NCI-H460 (cell line): ENCODE data around the gene PDS5A. TPM values are rescaled to one million over a fixed set of nuclear protein-coding genes. Genes with fewer than 3 reads are reported as not detected.
"Not testable (repeated sequence)": the region's sequence is repeated elsewhere in the genome, so short reads cannot be mapped to it uniquely, and the experiment has no call there.

Experiments used
- DNase-seq: peaks from one replicate; pipeline ENCODE4 v3.0.0-alpha.2; 2016; ENCODE audit warnings: low read depth; ENCODE audit errors: extremely low read depth
- total RNA-seq: library from RNA; depleted of rRNA; stranded (reverse); fragments of >200 nt; shearing (Covaris generic); gene quantifications from 2 replicates; pipeline ENCODE4 v1.2.3, GENCODE V29; 2014

PDS5A gene
- total RNA-seq, 1 experiment from 2014 or later, result 92.7 TPM

DNA sequence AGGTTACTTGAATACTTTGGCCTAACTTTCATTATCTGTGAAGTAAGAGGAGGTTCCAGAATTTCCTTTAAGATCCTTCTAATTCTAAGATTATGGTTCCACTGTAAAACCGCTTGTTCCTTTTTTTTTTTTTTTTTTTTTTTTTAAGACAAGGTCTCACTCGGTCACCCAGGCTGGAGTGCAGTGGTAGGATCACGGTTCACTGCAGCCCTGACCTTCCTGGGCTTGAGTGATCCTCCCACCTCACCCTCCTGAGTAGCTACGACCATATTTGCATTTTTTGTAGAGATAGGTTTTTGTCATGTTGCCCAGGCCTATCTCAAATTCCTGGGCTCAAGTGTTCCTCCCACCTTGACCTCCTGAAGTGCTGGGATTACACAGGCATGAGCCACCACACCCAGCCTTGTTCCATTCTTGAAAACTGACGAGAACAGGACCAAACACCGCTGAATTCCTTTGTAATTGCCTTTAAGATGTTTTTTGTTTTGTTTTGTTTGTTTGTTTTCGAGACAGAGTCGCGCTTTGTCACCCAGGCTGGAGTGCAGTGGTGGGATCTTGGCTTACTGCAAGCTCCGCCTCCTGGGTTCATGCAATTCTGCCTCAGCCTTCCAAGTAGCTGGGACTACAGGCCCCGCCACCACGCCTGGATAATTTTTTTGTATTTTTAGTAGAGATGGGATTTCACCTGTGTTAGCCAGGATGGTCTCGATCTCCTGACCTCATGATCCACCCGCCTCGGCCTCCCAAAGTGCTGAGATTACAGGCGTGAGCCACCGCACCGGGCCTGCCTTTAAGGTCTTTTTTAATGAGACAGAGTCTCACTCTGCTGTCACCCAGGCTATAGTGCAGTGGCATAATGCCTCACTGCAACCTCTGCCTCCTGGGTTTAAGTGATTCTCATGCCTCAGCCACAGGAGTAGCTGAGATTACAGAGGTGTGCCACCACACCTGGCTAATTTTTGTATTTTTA, 6.8 kb downstream of the PDS5A start:
- no peak for DNase-seq

DNA sequence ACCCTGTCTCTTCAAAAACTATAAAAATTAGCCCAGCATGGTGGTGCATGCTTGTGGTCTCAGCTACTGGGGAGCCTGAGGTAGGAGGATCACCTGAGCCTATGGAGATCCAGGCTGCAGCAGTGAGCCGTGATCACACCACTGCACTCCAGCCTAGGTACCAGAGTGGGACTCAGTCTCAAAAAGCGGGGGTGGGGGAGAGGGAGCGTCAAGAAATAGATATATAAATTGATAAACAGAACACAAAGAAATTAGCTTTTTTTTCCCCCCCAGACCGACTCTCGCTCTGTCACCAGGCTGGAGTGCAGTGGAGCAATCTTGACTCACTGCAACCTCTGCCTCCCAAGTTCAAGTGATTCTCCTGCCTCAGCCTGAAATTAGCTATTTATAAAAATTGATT, 14.1 kb downstream of the PDS5A start:
- no peak for DNase-seq

DNA sequence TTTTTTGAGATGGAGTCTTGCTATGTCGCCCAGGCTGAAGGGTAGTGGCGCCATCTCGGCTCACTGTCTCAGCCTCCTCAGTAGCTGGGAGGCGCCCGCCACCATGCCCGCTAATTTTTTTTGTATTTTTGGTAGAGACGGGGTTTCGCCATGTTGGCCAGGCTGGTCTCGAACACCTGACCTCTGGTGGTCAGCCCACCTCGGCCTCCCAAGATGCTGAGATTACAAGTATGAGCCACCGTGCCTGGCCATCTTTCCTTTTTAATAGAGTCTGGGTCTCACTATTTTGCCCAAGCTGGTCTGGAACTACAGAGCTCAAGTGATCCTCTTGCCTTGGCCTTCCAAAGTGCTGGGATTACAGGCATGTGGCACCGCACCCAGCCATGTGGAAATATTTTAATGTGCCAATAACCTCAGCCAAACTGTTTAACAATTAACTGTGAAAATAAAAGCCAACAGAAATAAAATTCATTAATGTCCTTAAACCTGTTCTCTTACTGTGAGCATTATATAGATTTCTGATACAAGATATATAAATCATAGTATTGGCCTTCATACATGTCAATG, 16.3 kb downstream of the PDS5A start:
- no peak for DNase-seq

DNA sequence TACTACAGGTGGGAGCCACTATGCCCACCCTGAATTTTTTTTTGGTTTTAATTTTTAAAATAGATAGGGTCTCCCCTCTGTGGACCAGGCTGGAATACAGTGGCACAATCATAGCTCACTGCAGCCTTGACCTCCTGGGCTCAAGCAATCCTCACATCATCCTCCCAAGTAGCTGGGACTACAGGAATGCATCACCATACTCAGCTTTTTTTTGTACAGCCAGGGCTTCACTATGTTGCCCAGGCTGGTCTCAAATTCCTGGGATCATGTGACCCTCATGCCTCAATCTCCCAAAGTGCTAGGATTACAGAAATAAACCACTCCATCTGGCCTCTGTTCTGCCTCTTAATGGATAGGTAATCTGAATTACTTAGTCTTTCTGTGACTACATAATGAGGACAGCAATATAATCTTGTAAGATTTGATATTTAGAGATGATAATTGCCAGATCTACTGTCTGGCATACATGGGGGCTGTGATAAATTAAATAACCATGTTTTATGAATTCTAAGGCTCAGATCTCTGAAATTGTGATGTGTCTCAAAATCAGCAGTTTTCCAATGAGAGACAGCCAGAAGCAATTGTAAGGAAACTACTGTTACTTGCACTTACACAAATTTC, 26.7 kb downstream of the PDS5A start:
- DNase-seq, result no peak

DNA sequence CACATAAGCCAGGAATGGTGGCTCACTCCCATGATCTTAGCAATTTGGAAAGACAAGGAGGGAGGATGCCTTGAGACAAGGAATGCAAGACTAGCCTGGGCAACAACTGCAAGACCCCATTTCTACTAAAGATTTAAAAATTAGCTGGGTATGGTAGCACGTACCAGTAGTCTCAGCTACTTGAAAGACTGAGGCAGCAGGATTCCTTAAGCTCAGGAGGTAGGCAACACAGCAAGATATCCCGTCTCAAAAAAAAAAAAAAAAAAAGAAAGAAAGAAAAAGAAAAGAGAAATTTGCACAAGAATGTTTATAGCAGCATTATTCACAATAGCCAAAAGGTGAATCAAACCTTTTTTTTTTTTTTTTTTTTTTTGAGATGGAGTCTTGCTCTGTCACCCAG, 29.7 kb downstream of the PDS5A start:
- DNase-seq, result no peak

DNA sequence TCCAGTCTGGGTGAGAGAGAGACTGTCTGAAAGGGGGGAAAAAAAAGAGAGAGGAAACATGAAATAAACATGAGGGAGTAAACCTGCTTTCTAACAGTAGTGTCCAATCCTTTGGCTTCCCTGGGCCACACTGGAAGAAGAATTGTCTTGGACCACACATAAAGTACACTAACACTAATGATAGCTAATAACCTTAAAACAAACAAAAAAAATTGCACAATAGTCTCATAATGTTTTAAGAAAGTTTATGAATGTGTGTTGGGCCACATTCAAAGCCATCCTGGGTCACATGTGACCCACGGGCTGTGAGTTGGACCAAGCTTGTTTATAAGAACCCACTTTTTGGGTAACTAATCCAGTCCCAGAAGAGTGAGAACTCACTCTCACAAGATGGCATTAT, 30.3 kb downstream of the PDS5A start:
- no peak for DNase-seq

DNA sequence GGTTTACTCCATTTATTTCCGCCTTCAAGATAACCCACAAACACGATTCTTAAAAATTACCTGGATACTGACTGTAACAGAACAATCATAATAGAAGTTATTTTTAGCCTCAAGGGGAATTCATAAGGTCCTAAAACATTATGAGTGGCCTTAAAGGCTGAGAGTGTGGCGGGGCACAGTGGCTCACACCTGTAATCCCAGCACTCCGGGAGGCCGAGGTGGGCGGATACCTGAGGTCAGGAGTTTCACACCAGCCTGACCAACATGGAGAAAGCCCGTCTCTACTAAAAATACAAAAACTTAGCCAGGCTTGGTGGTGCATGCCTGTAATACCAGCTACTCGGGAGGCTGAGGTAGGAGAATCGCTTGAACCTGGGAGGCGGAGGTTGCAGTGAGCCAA, 33.5 kb downstream of the PDS5A start:
- DNase-seq, result not testable (repeated sequence)

DNA sequence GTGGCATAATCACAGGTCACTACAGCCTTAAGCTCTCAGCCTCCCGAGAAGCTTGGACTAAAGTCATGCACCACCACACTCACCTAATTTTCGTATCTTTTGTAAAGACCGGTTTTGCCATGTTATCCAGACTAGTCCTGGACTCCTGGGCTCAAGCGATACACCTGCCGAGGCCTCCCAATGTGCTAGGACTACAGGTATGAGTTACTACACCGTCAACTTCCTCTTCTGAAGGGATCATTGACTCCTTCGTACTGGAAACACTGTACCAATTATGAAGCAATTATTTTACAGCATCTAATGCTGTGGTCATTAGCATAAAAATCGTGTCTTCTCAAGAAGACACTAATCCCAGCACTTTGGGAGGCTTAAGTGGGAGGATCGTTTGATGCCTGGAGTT, 35.2 kb downstream of the PDS5A start:
- no peak for DNase-seq

DNA sequence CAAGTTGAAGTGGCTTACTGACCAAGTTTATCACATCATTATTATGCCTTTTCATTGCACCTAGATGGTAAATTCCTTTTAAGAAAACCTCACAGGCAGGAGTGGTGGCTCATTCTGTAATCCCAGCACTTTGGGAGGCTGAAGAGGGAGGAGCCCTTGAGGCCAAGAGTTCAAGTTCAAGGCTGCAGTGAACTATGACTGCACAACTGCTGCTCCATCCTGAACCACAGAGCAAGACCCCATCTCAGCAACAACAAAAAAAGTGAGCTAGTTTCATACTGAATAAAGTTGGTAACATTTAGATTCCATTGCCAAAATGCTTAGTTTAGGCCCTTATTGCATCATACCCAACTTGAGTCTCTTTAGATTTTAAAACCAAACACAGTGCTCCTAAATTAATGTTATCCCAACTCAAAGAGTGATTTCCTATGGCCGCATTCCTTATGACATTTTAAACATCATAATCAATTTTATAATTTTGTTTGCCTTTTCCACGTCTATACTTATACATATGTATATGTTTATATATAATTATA, 36.0 kb downstream of the PDS5A start:
- no peak for DNase-seq

DNA sequence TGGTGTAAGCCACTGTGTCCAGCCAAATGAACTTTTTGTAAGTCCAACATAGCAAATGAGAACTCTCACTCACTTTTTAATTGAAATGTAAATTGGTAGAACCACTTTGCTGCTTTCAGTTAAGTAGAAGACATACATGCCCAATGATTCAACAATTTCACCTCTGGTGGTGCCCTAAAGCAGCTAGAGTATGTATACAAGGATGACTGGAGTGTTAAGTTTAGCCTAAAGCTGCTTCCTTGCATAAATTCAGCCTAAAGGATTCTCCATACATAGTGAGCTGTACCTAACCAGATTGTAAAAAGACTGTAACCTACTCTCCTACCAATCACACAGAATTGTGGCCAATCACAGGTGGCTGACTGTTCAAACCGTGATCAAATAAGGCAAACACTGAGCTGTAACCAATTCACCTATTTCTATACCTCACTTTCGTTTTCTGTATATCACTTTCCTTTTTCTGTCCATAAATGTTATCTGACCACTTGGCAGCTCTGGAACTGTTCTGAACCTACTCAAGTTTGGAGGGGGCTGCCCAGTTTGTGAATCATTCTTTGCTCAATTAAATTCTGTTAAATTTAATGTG, 39.9 kb downstream of the PDS5A start:
- no peak for DNase-seq

DNA sequence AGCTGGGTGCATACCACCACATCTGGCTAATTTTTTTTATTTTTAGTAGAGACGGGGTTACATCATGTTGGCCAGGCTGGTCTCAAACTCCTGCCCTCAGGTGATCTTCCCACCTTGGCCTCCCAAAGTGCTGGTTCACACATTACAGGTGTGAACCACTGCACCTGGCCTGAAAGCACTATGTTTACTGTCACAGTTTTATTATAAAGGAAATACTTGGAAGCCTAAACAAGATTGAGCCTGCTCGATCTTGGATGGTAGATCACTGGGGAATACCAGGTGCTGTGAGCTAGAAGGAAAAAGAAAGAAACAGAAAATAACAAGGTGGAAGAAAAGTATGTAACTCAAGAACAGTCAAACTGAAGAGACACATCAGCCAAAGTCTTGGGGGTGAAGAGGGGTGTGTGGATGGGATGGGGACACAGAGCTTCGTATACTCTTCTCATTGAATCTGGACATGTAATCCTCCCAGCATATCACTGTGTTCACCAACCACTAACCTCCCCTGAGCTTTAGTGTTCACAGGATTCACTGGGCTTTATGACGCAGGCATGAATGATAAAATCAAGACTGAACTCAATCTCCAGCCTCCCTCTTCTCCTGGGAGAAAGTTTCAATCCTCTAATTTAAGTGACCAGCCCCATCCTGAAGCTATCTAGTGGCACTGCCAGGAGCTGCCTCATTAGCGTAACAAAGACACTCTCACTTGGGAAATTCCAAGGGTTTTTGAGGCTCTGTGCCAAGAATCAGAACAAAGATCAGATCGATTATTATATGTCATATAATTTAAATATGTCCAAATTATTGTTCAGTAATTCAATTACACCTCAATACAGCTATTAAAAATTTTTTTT, 40.9 kb downstream of the PDS5A start:
- no peak for DNase-seq

DNA sequence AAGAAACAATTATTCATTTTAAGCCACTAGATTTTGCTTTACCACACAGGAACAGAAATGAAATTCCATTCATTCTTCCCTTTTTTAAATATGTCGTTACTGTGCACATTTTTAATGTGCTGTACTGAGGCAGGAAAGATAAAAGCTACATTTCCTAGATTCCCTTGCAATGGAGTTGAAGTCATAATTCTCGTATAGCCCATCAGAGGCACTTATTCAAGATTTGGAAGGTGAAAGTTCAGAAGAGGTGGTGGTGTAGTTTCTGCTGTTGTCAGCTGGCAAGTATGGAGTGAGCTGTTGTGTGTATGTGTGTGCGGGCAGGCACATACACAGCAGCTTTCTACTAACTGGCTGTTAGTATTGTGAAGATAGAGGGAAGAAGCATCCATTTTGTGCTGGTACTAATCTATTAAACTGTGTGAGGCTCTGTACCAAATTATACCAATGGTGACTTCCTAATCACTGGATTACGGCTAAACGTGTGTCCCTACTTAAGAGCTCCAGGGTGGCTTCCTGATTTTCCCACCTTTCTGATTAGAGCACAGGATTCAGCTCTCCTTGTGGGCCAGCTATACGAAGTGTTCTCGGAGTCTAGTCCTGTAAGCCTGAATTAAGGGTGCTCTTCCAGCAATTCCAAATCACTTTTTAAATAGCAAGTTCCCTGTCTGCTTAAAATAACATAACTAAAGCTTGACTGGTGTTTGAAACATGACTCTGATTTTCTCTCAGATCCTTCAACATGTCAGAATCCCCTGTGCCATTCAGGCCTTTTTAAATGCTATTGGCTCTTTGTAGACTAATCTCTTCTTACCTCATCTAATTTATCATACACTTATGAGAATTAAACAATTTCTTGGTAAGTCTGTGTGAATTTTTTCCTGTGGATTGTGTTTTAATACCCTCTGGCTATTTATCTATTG, 43.8 kb downstream of the PDS5A start:
- DNase-seq, result no peak

DNA sequence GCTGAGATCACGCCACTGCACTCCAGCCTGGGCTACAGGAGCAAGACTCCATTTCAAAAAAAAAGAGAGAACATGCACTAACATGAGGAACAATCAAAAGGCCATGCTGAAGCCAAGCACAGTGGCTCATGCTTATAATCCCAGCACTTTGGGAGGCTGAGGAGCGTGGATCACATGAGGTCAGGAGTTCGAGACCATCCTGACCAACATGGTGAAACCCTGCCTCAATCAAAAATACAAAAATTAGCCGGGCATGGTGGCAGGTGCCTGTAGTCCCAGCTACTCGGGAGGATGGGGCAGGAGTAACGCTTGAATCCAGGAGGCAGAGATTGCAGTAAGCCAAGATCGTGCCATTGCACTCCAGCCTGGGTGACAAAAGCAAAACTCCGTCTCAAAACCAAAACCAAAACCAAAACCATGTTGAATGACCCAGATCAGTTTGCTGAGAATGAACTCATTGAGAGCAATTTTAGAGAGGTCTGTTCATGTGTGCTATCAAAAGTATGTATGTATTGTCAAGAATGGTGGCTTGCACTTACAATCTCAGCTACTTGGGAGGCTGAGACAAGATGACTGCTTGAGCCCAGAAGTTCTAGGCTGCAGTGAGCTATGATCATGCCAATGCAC, 44.8 kb downstream of the PDS5A start:
- no peak for DNase-seq

DNA sequence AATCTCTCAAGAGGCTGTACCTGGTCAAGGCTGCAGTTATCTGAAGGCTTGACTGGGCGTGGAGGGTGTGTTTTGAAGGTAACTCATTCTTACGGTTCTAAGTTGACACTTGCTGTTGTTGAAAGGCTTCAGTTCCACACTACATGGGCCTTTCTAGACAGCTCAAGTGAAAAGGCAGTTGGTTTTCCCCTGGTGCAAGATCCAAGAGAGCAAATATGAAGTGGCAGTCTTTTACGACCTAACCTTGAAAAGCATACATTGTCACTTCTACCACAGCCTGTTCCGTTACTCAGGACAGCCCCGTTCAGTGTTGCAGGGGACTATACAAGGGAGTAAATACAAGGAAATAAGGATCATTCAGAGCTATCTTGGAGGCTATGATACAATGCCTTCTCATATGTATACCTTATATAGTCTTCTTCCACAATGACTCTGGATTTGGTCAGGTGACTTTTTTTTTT, 46.2 kb downstream of the PDS5A start:
- DNase-seq, result no peak

DNA sequence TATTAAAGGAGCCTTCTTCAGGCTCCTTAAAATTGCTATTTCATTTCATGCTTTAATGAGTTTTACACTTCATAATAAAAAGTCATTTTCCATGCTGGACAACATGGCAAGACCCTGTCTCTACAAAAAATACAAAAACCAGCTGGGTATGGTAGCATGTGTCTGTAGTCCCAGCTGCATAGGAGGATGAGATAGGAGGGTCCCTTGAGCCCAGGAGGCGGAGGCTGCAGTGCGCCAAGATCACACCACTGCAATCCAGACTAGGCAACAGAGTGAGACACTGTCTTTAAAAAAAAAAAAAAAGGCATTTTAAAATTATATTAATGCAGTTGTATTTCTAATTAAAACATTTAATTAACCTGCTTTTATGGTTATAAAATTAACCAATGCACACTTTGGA, 49.2 kb downstream of the PDS5A start:
- DNase-seq, result no peak

DNA sequence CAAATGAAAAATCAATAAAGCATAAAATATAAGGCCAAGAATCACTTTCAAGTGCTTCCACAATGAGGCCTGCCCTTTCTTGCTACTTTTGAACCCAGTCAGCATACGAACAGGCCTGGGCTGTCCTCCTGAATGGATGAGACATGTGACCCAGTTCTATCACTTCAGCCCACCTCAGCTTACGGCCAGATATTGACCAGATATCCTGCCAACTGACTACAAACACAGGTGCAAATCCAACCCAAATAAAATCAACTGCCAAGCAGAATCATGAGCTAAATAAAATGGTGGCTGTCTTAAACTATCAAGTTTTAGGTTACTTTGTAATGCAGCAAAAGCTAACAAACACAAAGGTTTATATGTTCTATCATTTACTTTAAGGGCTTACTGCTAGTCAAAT, 53.7 kb downstream of the PDS5A start:
- DNase-seq, result no peak

DNA sequence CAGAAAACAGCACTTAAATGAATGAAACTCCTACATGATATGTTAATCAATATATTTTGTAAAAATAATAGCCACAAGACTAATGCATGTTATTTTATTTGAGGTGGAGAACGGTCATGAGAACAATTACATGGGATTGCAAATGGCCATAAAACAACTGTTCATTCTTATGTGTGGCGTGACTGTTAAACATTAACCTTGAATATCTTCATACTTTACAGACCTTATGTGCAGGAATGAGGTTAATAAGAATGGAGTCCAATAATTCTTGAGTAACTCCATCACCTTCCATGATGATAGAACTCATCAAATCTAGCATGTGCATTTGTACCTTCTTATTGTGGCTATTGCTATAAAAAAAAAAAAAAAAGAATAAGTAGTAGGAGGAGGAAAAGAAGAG, 55.3 kb downstream of the PDS5A start:
- DNase-seq, result no peak

DNA sequence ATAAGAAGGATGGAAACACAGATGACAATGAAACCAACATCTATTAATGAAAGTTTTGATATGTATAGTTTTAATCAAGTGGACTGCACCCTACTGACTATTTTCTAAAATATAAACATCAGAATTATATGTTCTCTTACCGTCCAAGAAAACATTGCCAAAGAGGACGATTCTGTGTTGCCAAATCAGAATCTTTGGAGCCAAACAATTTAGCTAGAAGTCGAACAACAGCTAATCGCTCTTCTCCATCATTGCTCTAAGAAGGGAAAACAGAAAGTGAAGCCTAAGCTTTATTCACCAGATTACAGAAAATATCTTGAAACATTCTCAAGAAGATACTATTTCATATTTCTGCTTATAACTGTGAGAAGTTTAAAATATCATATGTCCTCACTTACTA, 64.2 kb downstream of the PDS5A start:
- no peak for DNase-seq

DNA sequence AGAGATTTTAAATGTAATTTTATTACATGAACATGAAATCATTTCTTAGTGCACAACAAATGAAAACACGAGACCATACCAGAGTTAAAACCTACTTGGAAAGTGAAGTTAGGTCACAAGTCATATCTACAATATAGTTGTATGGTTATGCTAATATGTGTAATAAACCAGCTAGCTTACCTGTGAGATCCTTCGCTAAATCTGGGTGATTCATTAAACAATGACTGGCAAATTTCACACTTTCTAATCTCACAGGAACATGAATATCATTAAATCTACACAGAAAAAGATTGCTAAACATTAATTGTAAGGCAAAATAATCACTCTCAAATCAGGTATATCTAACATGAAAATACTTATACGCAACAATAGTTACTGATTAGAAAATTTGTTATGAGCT, 67.6 kb downstream of the PDS5A start:
- no peak for DNase-seq
